Measurements from ENCODE around the gene MCIDAS.
A peak's percentile ranks its signal among the peaks of the same experiment; 100 is the strongest.

MCIDAS gene

DNA sequence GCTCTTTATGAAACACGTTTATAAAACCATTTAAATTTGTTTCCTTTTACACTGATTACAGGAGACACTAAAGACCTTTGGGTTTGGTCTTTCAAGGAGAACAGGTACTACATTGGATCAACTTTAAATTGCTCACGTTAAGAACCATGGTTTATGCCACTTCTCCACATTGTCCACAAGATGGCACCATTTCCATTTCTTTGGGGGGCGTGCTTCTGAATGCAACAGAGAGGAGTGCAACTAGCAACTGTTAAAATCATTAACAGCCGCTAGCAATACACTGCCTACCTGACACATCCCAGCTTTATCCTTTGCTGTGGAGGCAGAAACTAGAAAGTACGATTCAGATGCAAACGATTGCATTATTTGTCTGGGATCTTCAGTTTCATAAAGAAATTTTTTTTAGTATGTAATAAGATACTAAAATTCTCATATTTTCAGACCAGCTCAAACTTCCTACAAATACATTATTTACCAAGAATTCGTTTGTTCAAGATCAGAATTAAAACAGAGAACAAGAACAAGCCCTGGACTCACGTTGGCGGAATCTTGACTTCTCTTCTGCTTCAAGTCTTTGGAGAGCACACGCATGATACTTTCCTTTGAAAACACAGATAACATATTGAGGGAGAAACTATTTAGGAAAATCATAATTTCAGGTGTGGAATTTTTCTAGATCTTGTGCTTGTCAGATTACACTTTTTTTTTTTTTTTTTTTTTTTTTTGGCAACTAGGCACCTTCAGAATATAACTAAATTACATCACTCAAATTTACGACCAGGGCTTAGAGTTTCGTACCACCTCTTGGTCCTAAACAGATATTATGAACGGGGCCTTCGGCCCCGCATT, 54.8 kb downstream of the MCIDAS start:
- ATAC-seq (replicated peaks; ENCODE audit: extremely low read depth, poor library complexity, severe bottlenecking) (peak; percentile 66), DNase-seq (ENCODE audit: low spot score in 2 of 2) (peak; percentile 27 to 64)
- no peaks in the 10 kb centered on the region for H3K9me3 Mint-ChIP-seq
- H3K4me3 Mint-ChIP-seq: peak overlapping the region; percentile 70
- peaks cover 76% of the 10 kb centered on the region for H3K27me3 Mint-ChIP-seq
- H3K27ac Mint-ChIP-seq (ENCODE audit: low read depth): peak overlapping the region; percentile 55
- peaks cover 34% of the 10 kb centered on the region for H3K4me1 Mint-ChIP-seq
- H3K36me3 Mint-ChIP-seq (ENCODE audit: insufficient read depth): peaks cover 7% of the 10 kb centered on the region

DNA sequence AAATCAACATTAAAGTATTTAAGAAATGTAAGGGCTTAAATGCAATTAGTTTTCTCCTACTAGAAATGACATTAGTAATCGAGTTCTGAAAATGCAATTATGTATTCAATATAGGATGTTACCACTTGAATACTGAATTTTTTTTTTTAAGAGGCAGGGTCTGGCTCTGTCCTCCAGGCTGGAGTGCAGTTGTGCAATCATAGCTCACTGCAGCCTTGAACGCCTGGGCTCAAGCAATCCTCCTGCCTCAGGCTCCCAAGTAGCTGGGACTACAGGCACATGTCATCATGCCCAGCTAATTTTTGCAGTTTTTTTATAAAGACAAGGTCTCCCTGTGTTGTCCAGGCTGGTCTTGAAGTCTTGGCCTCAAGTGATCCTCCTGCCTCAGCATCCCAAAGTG, 55.6 kb downstream of the MCIDAS start:
- H3K36me3 Mint-ChIP-seq (ENCODE audit: insufficient read depth): peaks cover 7% of the 10 kb centered on the region
- ATAC-seq (replicated peaks; ENCODE audit: extremely low read depth, poor library complexity, severe bottlenecking): no peak
- H3K9me3 Mint-ChIP-seq: no peaks in the 10 kb centered on the region
- no peak overlapping the region for H3K27ac Mint-ChIP-seq (ENCODE audit: low read depth)
- peaks cover 29% of the 10 kb centered on the region for H3K4me1 Mint-ChIP-seq
- H3K27me3 Mint-ChIP-seq: peaks cover 76% of the 10 kb centered on the region
- no peak for DNase-seq (ENCODE audit: low spot score in 2 of 2)
- H3K4me3 Mint-ChIP-seq: no peak overlapping the region

Measured in central memory CD8-positive, alpha-beta T cell (primary cell).